Fibroblast of skin of left quadriceps (primary cell): ENCODE measurements around the gene GALNT1.

Experiments used
- DNase-seq, 2 experiments: peaks; one replicate each; pipeline ENCODE4 v3.0.0-alpha.2; 2013; ENCODE audit warnings: low read depth in 2 of 2

GALNT1 gene

DNA sequence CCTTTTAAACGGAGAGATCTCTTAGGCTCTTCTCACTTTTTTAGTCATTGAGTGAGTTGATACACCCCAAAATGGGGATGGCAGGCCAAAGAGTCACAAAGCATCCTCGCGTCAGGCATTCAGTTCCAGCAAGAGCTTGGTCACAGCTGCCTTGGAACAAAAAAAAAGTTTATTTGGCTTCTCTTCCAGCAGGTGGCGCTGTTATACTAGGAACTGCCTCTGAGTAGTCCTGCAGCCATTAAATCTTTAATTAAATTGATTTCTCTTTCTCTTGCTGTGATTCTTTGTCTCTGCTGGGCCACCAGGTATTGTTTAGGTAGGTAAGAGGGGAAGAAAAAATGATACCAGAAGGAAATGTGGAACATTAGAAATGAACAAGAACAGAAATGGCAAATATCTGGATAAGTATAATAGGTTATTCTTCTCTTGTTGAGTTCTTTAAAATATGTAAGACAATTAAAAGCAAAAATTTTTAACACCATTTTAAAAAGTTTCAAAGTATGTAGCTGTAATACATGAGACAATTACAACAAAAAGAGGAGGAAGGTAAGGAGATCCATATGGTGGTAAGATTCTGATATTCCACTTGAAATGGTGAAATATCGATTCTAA lies 175.1 kb downstream of the GALNT1 start:
- peak; percentile 30 to 34 for DNase-seq
